Lower lobe of right lung (tissue), 2 donors: Measurements from ENCODE around the gene ZBED2. TPM values are rescaled to one million over a fixed set of nuclear protein-coding genes. Genes with fewer than 3 reads are reported as not detected.
"Not testable (repeated sequence)": the region's sequence is repeated elsewhere in the genome, so short reads cannot be mapped to it uniquely, and the experiment has no call there.

Experiments
- ATAC-seq, 2 donors: fragments of 200-7000 bp; cut with Tn5 transposase; one replicate each; pipeline ENCODE4 v1.9.1; 2020 to 2022; ENCODE audit warnings: mild to moderate bottlenecking in 2 of 2, moderate library complexity in 2 of 2
- DNase-seq: peaks from one replicate; pipeline ENCODE4 v3.0.0-alpha.2; 2020
- H3K27ac ChIP-seq: fragments of 200-600 bp; one replicate; pipeline ENCODE4 v1.8.0; 2022
- H3K27me3 ChIP-seq: fragments of 200-600 bp; one replicate; pipeline ENCODE4 v1.8.0; 2022; ENCODE audit warnings: low read depth
- H3K36me3 ChIP-seq: fragments of 200-600 bp; one replicate; pipeline ENCODE4 v1.8.0; 2022; ENCODE audit warnings: mild to moderate bottlenecking
- H3K4me1 ChIP-seq: fragments of 200-600 bp; one replicate; pipeline ENCODE4 v1.8.0; 2022
- H3K4me3 ChIP-seq: fragments of 200-600 bp; one replicate; pipeline ENCODE4 v1.8.0; 2022; ENCODE audit warnings: mild to moderate bottlenecking
- H3K9me3 ChIP-seq: fragments of 200-600 bp; one replicate; pipeline ENCODE4 v1.8.0; 2022
- CTCF ChIP-seq: fragments of 200-600 bp; IDR thresholded peaks from one replicate; pipeline ENCODE4 v1.8.0; 2022; ENCODE audit warnings: antibody characterized with exemption, mild to moderate bottlenecking
- intact Hi-C: fragments of 100-400 bp; cut with DNase I; formaldehyde crosslinking; loops from one replicate; pipeline ENCODE4 v1.11.0; 2022
- total RNA-seq: library from RNA; stranded (reverse); fragmentation: NEBNext Ultra II Directional; extraction: Animal tissue kit (Norgen Biotek cat#: 25700); gene quantifications from one replicate; pipeline ENCODE4 v1.2.1, GENCODE V29; 2021
- donor health status: DM: no; HTN: yes; CAD: no; lungs with severe emphysema.

The ZBED2 gene
- total RNA-seq, 1 donor from 2014 or later = 8.2 TPM

- no peaks in the 10 kb centered on the region for H3K4me1 ChIP-seq
- intact Hi-C loops = no loop called here
- no peaks in the 10 kb centered on the region for H3K27me3 ChIP-seq
- no peaks in the 10 kb centered on the region for H3K9me3 ChIP-seq
- no peak overlapping the region for H3K27ac ChIP-seq
- TF ChIP-seq CTCF = no peak
- no peak overlapping the region for H3K4me3 ChIP-seq
- DNase-seq (no peak), ATAC-seq (no peak)
- no peaks in the 10 kb centered on the region for H3K36me3 ChIP-seq
Measured at GRCh38 chr3:111568911-111569310, 26.2 kb downstream of the ZBED2 start.

GRCh38 chr3:111568355-111568754 lies 26.8 kb downstream of the ZBED2 start:
- Histone ChIP-seq H3K27ac (no peak overlapping the region), H3K9me3 (no peaks in the 10 kb centered on the region), H3K27me3 (no peaks in the 10 kb centered on the region), H3K4me3 (no peak overlapping the region), H3K4me1 (no peaks in the 10 kb centered on the region), H3K36me3 (no peaks in the 10 kb centered on the region)
- intact Hi-C loops = no loop called here
- no peak for TF ChIP-seq CTCF
- no peak for DNase-seq
- no peak for ATAC-seq

- intact Hi-C loops = no loop called here
- H3K27ac ChIP-seq = no peak overlapping the region
- H3K4me1 ChIP-seq = no peaks in the 10 kb centered on the region
- DNase-seq (no peak), ATAC-seq (no peak)
- no peak overlapping the region for H3K4me3 ChIP-seq
- no peak for TF ChIP-seq CTCF
- no peaks in the 10 kb centered on the region for H3K27me3 ChIP-seq
- H3K9me3 ChIP-seq = no peaks in the 10 kb centered on the region
- no peaks in the 10 kb centered on the region for H3K36me3 ChIP-seq
Measured at GRCh38 chr3:111566844-111567243, 28.3 kb downstream of the ZBED2 start.

- H3K9me3 ChIP-seq, ATAC-seq, H3K27ac ChIP-seq, H3K27me3 ChIP-seq, H3K4me3 ChIP-seq, DNase-seq, H3K4me1 ChIP-seq, H3K36me3 ChIP-seq, intact Hi-C loops: not testable (repeated sequence)
Measured at GRCh38 chr3:111561902-111562301, 33.2 kb downstream of the ZBED2 start.

- intact Hi-C loops = no loop called here
- TF ChIP-seq CTCF = no peak
- Histone ChIP-seq H3K27me3 (no peaks in the 10 kb centered on the region), H3K36me3 (no peaks in the 10 kb centered on the region), H3K4me3 (no peak overlapping the region), H3K9me3 (no peaks in the 10 kb centered on the region), H3K4me1 (no peaks in the 10 kb centered on the region), H3K27ac (no peak overlapping the region)
- DNase-seq (no peak), ATAC-seq (peak; percentile 55 to 80)
Measured at GRCh38 chr3:111548756-111549155, 46.4 kb downstream of the ZBED2 start.

GRCh38 chr3:111548092-111548491 lies 47.1 kb downstream of the ZBED2 start:
- ATAC-seq (peak; percentile 49 to 56), DNase-seq (no peak)
- no peaks in the 10 kb centered on the region for H3K4me1 ChIP-seq
- H3K9me3 ChIP-seq = no peaks in the 10 kb centered on the region
- intact Hi-C loops = no loop called here
- H3K27ac ChIP-seq = no peak overlapping the region
- no peak overlapping the region for H3K4me3 ChIP-seq
- TF ChIP-seq CTCF = no peak
- no peaks in the 10 kb centered on the region for H3K36me3 ChIP-seq
- no peaks in the 10 kb centered on the region for H3K27me3 ChIP-seq
